Activated T-helper 17 cell treated with anti-CD3 and anti-CD28 coated beads, Interleukin-2, amount 50 U/mL, for 72 hours (primary cell): ENCODE data around the gene CNIH3. TPM values are rescaled to one million over a fixed set of nuclear protein-coding genes. Genes with fewer than 3 reads are reported as not detected.

Experiments
- ATAC-seq: fragments of 150-1000 bp; cut with Tn5 transposase; replicated peaks from 2 replicates; pipeline ENCODE4 v1.10.0; 2021; ENCODE audit warnings: mild to moderate bottlenecking, moderate library complexity
- H3K27ac Mint-ChIP-seq: one replicate; pipeline ENCODE4 v1.8.0; 2022; ENCODE audit warnings: mixed read lengths
- H3K27me3 Mint-ChIP-seq: one replicate; pipeline ENCODE4 v1.8.0; 2022; ENCODE audit warnings: mixed read lengths
- H3K36me3 Mint-ChIP-seq: one replicate; pipeline ENCODE4 v1.8.0; 2022; ENCODE audit warnings: low read depth, mild to moderate bottlenecking, mixed read lengths
- H3K4me1 Mint-ChIP-seq: one replicate; pipeline ENCODE4 v1.8.0; 2022; ENCODE audit warnings: mixed read lengths
- H3K4me3 Mint-ChIP-seq: one replicate; pipeline ENCODE4 v1.8.0; 2022; ENCODE audit warnings: mild to moderate bottlenecking, mixed read lengths
- H3K9me3 Mint-ChIP-seq: one replicate; pipeline ENCODE4 v1.8.0; 2022; ENCODE audit warnings: mixed read lengths
- total RNA-seq, 2 donors: library from RNA; stranded (reverse); gene quantifications; one replicate each; pipeline ENCODE4 v1.2.3, GENCODE V29; 2022

CNIH3 gene
- total RNA-seq, 2 donors from 2014 or later = 1.4 to 3.0 TPM

DNA sequence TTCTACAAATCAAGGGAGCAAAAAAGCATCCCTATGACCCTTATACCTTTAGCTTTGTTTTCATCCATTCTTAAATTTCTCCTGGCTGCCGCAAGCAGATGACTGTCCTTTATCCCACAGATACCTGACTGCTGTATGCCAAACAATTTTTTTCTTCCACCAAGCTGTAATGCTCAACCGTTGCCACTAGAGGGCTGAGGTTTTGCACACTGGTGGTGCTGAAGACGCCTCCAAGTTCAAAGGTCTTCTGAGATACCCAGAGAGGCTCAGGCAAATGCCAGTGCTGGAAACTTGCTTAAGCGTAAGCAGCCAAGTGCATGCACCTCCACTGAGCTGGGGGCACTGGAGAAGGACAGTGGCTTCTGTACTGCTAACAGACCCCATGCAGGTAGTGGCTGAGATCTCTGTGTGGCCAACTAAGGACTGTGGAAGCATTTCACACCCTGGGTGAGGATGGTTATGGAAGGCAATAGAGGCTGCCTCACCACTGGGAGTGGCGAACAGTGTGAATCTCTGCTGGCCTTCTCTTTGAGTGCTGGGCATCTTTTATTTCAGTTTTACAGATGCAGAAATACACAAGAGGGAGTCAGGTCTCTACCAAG is 28.5 kb downstream of the CNIH3 start:
- peak; percentile 61 for ATAC-seq
- no peaks in the 10 kb centered on the region for H3K9me3 Mint-ChIP-seq
- no peak overlapping the region for H3K27ac Mint-ChIP-seq
- peaks cover 4% of the 10 kb centered on the region for H3K27me3 Mint-ChIP-seq
- H3K36me3 Mint-ChIP-seq = no peaks in the 10 kb centered on the region
- H3K4me1 Mint-ChIP-seq = no peaks in the 10 kb centered on the region
- H3K4me3 Mint-ChIP-seq = no peak overlapping the region

DNA sequence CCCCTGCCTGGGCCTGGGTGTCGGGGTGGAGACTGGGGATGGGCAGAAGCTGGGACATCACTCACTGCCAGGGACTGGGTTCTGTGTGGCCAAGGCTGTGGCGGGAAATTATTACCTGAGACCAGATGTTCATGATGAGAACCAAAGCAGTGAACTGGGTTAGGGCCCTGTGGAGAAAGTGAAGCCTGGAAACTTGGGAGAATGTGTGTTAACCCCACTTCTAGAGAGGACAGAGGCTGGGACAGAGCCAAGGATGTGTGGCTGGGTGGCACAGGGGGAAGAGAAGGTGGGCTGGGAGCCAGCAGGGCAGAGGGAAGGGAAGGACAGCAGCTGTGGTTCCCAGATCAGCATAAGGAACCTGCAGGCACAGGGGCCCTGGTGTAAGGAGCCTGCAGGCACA is 31.3 kb downstream of the CNIH3 start:
- no peaks in the 10 kb centered on the region for H3K27me3 Mint-ChIP-seq
- no peak overlapping the region for H3K4me3 Mint-ChIP-seq
- H3K36me3 Mint-ChIP-seq = no peaks in the 10 kb centered on the region
- no peaks in the 10 kb centered on the region for H3K9me3 Mint-ChIP-seq
- H3K27ac Mint-ChIP-seq = no peak overlapping the region
- ATAC-seq = no peak
- no peaks in the 10 kb centered on the region for H3K4me1 Mint-ChIP-seq

DNA sequence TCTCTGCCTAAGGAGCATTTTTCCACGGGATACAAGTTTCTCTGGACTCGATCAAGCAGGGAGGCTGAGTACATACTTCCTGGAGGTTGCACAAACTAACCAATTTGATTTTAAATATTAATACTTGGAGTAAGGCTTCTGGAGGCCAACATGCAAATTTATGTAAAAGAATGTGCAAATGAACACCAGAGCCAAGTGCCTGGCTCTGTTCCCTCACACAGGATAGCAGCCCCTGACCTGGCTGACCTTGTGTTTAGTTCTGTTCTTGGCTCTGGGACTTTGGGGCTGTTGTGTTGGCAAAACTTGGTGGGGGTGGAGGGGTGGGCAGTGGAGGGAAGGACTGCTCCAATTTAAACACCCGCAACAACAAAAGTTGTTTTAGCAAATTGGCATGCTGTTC is 34.2 kb downstream of the CNIH3 start:
- H3K27me3 Mint-ChIP-seq = no peaks in the 10 kb centered on the region
- no peak overlapping the region for H3K4me3 Mint-ChIP-seq
- ATAC-seq = no peak

DNA sequence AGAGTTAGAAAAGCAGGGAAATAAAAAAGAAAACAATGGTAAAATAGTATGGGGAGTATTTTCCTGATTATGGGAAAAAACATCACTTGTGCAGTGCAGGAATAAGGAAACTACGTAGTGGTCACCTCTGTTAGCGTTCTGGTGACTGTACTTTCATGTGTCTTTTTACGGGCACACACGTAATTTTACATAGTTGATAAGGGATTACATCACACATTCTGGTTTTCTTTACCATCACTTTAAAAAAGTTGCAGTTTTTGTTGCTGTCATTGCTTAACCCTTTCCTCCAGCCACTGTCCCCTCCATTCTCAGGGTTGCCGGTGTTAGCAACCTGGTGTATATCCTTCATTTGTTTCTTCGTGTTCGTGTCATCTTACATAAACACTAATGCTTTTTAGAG is 35.1 kb downstream of the CNIH3 start:
- H3K27me3 Mint-ChIP-seq = peaks cover 3% of the 10 kb centered on the region
- ATAC-seq = no peak

More for the DNA sequence above, 34.2 kb downstream of the CNIH3 start:
- Mint-ChIP-seq H3K4me1 (no peaks in the 10 kb centered on the region), H3K9me3 (no peaks in the 10 kb centered on the region), H3K27ac (no peak overlapping the region), H3K36me3 (no peaks in the 10 kb centered on the region)

DNA sequence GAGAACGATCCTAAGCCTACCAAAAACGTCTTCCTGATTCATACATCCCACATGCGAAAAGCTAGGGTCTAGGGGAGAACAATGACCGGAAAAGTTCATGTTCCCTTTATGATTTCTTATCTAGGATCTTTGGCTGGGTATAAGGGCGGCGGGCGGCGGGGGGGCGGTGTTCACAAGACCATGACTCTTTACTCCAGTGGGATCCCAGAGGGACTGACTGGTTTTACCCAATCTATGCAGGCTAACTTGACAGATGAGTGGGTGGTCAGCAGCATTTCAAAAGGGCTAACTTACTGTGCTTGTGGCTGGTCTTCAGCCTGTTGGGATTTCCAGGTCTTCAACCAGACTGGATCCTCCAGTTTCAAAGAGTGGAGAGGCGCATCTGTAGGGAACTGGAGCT is 40.3 kb downstream of the CNIH3 start:
- no peak overlapping the region for H3K4me3 Mint-ChIP-seq
- no peaks in the 10 kb centered on the region for H3K4me1 Mint-ChIP-seq
- no peaks in the 10 kb centered on the region for H3K36me3 Mint-ChIP-seq
- no peak for ATAC-seq
- no peak overlapping the region for H3K27ac Mint-ChIP-seq
- H3K9me3 Mint-ChIP-seq = no peaks in the 10 kb centered on the region
- peaks cover 6% of the 10 kb centered on the region for H3K27me3 Mint-ChIP-seq

More for the DNA sequence above, 35.1 kb downstream of the CNIH3 start:
- Mint-ChIP-seq H3K4me1 (no peaks in the 10 kb centered on the region), H3K4me3 (no peak overlapping the region), H3K36me3 (no peaks in the 10 kb centered on the region), H3K9me3 (no peaks in the 10 kb centered on the region), H3K27ac (no peak overlapping the region)

DNA sequence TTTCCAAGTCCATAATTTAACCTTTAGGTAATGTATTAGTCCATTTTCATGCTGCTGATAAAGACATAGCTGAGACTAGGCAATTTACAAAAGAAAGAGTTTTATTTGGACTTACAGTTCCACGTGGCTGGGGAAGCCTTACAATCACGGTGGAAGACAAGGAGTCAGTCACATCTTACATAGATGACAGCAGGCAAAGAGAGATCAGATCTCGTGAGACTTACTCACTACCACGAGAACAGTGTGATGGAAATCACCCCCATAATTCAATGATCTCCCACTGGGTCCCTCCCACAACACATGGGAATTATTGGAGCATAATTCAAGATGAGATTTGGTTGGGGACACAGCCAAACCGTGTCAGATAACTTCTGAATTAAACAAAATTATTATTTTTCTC is 44.0 kb downstream of the CNIH3 start:
- ATAC-seq = no peak
- H3K36me3 Mint-ChIP-seq = no peaks in the 10 kb centered on the region
- H3K27me3 Mint-ChIP-seq = peaks cover 10% of the 10 kb centered on the region
- H3K4me1 Mint-ChIP-seq = no peaks in the 10 kb centered on the region
- no peak overlapping the region for H3K27ac Mint-ChIP-seq
- no peaks in the 10 kb centered on the region for H3K9me3 Mint-ChIP-seq
- no peak overlapping the region for H3K4me3 Mint-ChIP-seq

DNA sequence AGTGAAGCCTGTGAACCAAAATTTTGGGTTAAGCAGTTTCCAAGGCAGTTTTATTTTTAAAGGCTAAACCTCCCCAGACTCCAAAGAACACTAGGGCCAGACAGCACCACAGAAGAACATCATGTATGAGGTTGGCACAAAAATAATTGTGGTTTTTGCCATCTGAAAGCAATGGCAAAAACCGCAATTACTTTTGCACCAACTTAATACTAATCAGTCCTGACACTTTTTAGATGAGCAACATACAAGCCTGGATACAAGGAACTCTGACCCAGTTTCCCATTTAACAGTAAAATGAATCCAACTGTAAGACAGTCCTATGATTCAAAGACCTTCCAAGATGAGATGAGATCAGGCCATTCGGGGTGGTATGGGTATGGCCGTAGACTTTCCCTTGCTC is 46.8 kb downstream of the CNIH3 start:
- no peak overlapping the region for H3K27ac Mint-ChIP-seq

DNA sequence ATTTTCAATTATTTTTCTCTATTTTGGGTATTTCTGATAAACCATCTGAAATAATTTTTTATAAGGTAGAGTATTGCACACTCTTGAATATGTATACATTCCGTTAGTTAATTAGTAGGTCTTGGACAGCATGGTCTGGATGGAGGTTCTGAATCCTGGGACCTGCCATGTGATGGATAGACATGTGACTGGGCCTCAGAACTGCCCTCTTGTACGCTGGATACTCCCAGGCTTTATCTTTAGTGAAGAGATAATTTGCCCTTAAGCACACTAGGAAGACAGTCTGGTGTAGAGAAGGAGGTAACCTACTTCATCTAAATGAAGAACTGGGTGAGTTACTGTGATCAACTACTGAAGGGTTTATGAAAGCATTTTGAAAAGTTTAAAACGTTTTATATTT is 48.9 kb downstream of the CNIH3 start:
- Mint-ChIP-seq H3K4me1 (no peaks in the 10 kb centered on the region), H3K27ac (no peak overlapping the region), H3K36me3 (no peaks in the 10 kb centered on the region), H3K4me3 (no peak overlapping the region), H3K27me3 (peaks cover 4% of the 10 kb centered on the region), H3K9me3 (no peaks in the 10 kb centered on the region)
- ATAC-seq = no peak

More for the DNA sequence above, 46.8 kb downstream of the CNIH3 start:
- no peaks in the 10 kb centered on the region for H3K9me3 Mint-ChIP-seq
- H3K4me3 Mint-ChIP-seq = no peak overlapping the region
- ATAC-seq = no peak
- peaks cover 4% of the 10 kb centered on the region for H3K27me3 Mint-ChIP-seq
- no peaks in the 10 kb centered on the region for H3K36me3 Mint-ChIP-seq
- H3K4me1 Mint-ChIP-seq = no peaks in the 10 kb centered on the region

DNA sequence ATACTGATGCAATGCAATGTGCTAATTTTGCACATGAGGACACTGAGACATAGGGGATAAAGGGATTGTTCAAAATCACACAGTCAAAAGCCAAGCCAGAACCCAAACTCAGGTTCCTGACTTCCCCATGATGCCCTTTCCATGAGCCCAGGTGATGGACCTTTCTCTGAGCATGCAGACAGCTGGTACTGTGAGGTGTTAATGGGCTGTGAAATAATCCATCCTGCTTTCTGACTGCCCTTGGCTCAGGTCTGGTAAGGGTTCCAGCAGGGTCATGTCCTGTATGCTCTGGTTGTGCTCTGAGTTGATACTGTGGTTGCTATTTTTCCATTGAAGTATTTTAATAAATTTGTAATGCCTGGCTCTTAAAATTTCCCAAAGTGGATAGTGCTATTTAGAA is 50.0 kb downstream of the CNIH3 start:
- no peak for ATAC-seq
- H3K27me3 Mint-ChIP-seq = peaks cover 4% of the 10 kb centered on the region
- H3K27ac Mint-ChIP-seq = no peak overlapping the region
- no peaks in the 10 kb centered on the region for H3K4me1 Mint-ChIP-seq
- no peak overlapping the region for H3K4me3 Mint-ChIP-seq
- no peaks in the 10 kb centered on the region for H3K9me3 Mint-ChIP-seq
- H3K36me3 Mint-ChIP-seq = no peaks in the 10 kb centered on the region

DNA sequence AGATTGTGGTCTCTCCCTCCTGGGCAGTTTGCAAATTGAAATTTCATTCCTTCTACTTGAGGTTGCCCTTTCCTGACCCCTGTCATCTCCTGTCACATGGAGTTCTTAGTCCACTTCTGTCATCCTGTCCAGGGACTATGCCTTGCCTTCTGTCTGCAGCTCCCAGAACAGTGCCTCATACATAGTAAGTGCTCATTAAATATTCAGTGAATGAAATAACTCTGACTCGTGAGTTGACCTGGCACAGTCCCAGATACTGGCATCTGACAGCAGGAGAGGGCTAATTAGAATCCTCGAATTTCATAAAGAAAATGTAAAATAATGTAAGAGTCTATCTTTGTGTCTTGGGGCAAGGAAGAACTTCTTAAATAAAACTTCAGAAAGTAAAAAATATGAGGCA is 50.8 kb downstream of the CNIH3 start:
- Mint-ChIP-seq H3K4me3 (no peak overlapping the region), H3K9me3 (no peaks in the 10 kb centered on the region), H3K27ac (no peak overlapping the region), H3K4me1 (no peaks in the 10 kb centered on the region), H3K27me3 (no peaks in the 10 kb centered on the region), H3K36me3 (no peaks in the 10 kb centered on the region)
- ATAC-seq = no peak

DNA sequence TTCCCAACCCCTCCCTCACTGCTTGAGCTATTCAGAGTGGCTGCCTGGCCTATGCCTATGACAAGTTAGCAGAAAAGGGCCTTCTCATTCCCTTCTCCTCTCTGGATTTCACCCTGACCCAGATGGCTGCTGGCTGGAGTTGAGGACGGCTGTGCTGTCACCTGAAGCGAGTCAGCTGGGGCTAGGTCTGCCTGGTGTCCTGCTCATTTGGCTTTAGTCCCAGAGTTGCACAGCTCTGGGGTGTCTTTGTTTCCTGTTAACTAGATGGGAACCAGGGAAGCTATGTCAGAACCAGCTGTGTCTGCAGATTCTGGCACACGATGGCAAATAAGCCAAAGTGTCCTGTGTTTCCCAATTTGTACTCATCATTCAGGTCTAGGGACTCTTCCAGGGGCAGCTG is 52.9 kb downstream of the CNIH3 start:
- Mint-ChIP-seq H3K4me1 (no peaks in the 10 kb centered on the region), H3K27me3 (peaks cover 5% of the 10 kb centered on the region), H3K36me3 (no peaks in the 10 kb centered on the region), H3K4me3 (no peak overlapping the region), H3K27ac (no peak overlapping the region), H3K9me3 (no peaks in the 10 kb centered on the region)
- ATAC-seq = no peak

DNA sequence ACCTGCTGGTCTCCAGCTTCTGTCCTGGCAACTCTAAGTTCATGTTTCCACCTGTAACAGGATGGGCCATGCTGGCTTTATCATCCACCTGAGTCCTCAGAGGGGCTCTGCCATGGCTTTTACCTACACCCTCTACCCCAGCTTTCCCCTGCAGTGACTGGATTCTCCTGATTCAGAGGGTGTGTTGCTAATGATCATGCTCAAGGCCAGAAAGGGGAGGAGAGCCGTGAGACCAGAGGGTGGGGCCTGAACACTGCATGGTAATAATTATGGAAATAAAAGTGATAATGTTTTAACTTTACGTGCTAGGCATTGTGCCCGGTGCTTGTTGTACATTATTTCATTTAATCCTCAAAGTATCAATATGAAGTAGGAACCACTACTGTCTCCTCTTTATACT is 53.3 kb downstream of the CNIH3 start:
- H3K36me3 Mint-ChIP-seq = no peaks in the 10 kb centered on the region
- no peak for ATAC-seq
- H3K27ac Mint-ChIP-seq = no peak overlapping the region
- H3K9me3 Mint-ChIP-seq = no peaks in the 10 kb centered on the region
- no peaks in the 10 kb centered on the region for H3K4me1 Mint-ChIP-seq
- H3K4me3 Mint-ChIP-seq = no peak overlapping the region
- H3K27me3 Mint-ChIP-seq = peaks cover 5% of the 10 kb centered on the region

DNA sequence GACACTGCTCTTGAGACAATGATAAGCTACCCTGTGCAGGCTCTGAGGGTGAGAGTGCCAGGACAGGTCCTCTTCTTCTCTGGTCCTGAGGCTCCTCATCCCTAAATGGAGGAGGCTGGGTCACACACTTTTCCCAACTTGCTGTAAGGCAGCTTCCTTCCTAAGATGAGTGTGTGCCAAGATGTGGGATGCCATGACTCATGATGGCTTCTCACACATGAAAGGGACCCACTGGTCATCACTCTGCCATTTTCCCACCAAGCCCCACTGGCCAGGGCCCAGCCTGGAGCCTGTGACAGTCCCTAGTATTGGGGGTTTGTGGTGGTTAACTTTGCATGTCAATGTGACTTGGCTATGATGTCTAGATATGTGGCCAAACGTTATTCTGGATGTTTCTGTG is 54.4 kb downstream of the CNIH3 start:
- no peak overlapping the region for H3K4me3 Mint-ChIP-seq
- peaks cover 5% of the 10 kb centered on the region for H3K27me3 Mint-ChIP-seq
- no peak for ATAC-seq
- H3K27ac Mint-ChIP-seq = no peak overlapping the region
- no peaks in the 10 kb centered on the region for H3K9me3 Mint-ChIP-seq
- no peaks in the 10 kb centered on the region for H3K36me3 Mint-ChIP-seq
- no peaks in the 10 kb centered on the region for H3K4me1 Mint-ChIP-seq

DNA sequence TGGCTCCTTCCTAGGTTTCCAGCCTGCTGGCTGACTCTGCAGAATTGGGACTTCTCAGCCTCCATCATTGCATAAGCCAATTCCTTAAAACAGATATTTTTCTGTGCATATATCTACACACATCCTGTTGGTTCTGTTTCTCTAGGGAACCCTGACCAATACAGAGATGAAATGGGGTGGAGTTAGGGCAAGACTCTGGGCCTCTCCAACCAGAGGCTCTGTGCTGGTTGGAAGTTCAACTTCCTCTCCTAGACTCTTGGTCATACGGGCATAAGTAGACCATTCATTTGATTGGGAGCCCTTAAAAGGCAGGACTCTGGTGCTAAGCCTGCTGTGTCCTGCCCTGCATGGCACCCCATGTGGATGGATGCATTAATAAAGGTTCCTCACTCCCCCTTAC is 55.0 kb downstream of the CNIH3 start:
- H3K9me3 Mint-ChIP-seq = no peaks in the 10 kb centered on the region
- H3K4me1 Mint-ChIP-seq = no peaks in the 10 kb centered on the region
- no peak for ATAC-seq
- no peaks in the 10 kb centered on the region for H3K36me3 Mint-ChIP-seq
- no peak overlapping the region for H3K4me3 Mint-ChIP-seq
- H3K27me3 Mint-ChIP-seq = peaks cover 5% of the 10 kb centered on the region
- H3K27ac Mint-ChIP-seq = no peak overlapping the region

DNA sequence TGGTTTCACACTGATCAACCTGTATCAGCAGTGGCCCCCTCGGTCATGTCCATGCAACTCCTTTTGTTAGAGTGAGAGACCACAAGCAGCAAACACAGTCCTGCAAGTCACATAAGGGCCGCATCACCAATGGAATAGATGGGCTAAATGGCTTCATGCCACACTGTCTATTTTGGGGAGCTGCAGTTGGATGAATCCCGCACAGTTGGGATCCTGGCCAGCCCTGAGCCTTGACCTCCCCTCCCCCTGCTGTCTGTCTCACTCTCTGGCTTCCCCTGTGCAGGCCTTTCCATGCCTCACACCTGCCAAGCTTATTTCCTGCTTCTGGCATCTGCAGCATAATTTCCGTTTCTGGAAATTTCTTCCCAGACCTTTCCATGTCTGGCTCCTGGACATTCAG is 57.0 kb downstream of the CNIH3 start:
- peaks cover 5% of the 10 kb centered on the region for H3K27me3 Mint-ChIP-seq
- peak overlapping the region; percentile 13 for H3K27ac Mint-ChIP-seq
- no peaks in the 10 kb centered on the region for H3K9me3 Mint-ChIP-seq
- no peaks in the 10 kb centered on the region for H3K4me1 Mint-ChIP-seq
- H3K4me3 Mint-ChIP-seq = no peak overlapping the region
- ATAC-seq = no peak
- H3K36me3 Mint-ChIP-seq = no peaks in the 10 kb centered on the region

DNA sequence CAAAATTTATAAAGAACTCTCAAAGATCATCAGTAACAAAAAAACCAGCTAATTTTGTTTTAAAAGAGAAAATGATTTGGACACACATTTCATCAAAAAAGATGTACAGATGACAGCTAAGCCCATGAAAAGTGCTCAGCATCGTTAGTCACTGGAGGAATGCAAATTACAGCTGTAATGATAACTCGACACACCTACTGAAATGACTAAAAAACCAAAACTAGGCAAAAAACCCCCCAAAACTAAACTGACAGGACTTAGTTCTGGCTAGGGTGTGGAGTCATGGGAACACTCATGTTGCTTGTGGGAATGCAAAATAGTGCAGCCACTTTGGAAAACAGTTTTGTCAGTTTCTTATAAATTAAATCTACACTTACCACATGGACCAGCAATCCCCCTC is 59.5 kb downstream of the CNIH3 start:
- Mint-ChIP-seq H3K27ac (no peak overlapping the region), H3K4me3 (no peak overlapping the region), H3K36me3 (no peaks in the 10 kb centered on the region), H3K27me3 (peaks cover 5% of the 10 kb centered on the region), H3K4me1 (no peaks in the 10 kb centered on the region), H3K9me3 (no peaks in the 10 kb centered on the region)
- ATAC-seq = peak; percentile 74
